Heart right ventricle (tissue), 16 donors: Measurements from ENCODE around the gene FBXO10. TPM values are rescaled to one million over a fixed set of nuclear protein-coding genes. Genes with fewer than 3 reads are reported as not detected.

Source experiments
- ATAC-seq, 8 donors: fragments of 200-7000 bp; cut with Tn5 transposase; one replicate each; pipeline ENCODE4 v1.9.1; 2020; ENCODE audit warnings: mild to moderate bottlenecking in 8 of 8, moderate library complexity in 8 of 8, moderate number of reproducible peaks in 1 of 8
- DNase-seq, 2 donors: peaks; one replicate each; pipeline ENCODE4 v3.0.0-alpha.2; 2020
- H3K27ac ChIP-seq, 10 donors: fragments of 200-600 bp; sonication (generic) in 2 of 10; one replicate each; pipeline versions ENCODE4 v1.5.0 to v1.8.0; 2020 to 2022; ENCODE audit warnings: mild to moderate bottlenecking in 3 of 10
- H3K27me3 ChIP-seq, 7 donors: fragments of 200-600 bp; one replicate each; pipeline ENCODE4 v1.8.0; 2021 to 2022; ENCODE audit warnings: mild to moderate bottlenecking in 2 of 7
- H3K36me3 ChIP-seq, 9 donors: fragments of 200-600 bp; sonication (generic) in 1 of 9; one replicate each; pipeline versions ENCODE4 v1.5.0 to v1.8.0; 2020 to 2022; ENCODE audit warnings: mild to moderate bottlenecking in 2 of 9
- H3K4me1 ChIP-seq, 9 donors: fragments of 200-600 bp; sonication (generic) in 1 of 9; one replicate each; pipeline versions ENCODE4 v1.5.0 to v1.8.0; 2020 to 2022; ENCODE audit warnings: mild to moderate bottlenecking in 4 of 9
- H3K4me3 ChIP-seq, 10 donors: fragments of 200-600 bp; sonication (generic) in 2 of 10; one replicate each; pipeline versions ENCODE4 v1.5.0 to v1.8.0; 2020 to 2022; ENCODE audit warnings: mild to moderate bottlenecking in 7 of 10, moderate library complexity in 2 of 10
- H3K9me3 ChIP-seq, 11 donors: fragments of 200-600 bp in 10 of 11; sonication (generic) in 2 of 11; one replicate each; pipeline versions ENCODE4 v1.5.0 to v1.8.0; 2013 to 2022; ENCODE audit warnings: mild to moderate bottlenecking in 2 of 11, control low read depth in 1 of 11, moderate library complexity in 1 of 11
- WGBS, 2 donors: extraction: QIAGEN DNeasy Blood & Tissue Kit; methylation state at CpG; one replicate each; pipeline ENCODE4 v1.1.7; 2013; ENCODE audit warnings: inconsistent platforms in 1 of 2; 5-methylcytosine and 5-hydroxymethylcytosine counted together
- intact Hi-C, 10 donors: fragments of 100-400 bp; cut with DNase I; formaldehyde crosslinking; loops; one replicate each; pipeline versions ENCODE4 v1.11.1 to v1.14.2; 2022
- polyA plus RNA-seq, 2 donors: library from polyadenylated mRNA; stranded (reverse); fragments of 200-250 nt; gene quantifications; one replicate each; pipeline ENCODE4 v1.2.3, GENCODE V29; 2013
- total RNA-seq, 10 donors: library from RNA; stranded (reverse); fragmentation: NEBNext Ultra II Directional in 3 of 10; extraction: Animal tissue kit (Norgen Biotek cat#: 25700) in 3 of 10; gene quantifications; one replicate each; pipeline versions ENCODE4 v1.2.1 to v1.2.4, GENCODE V29; 2021 to 2023
- TF ChIP-seq, protein P1 (sequence below), 9 donors: fragments of 200-600 bp; sonication (generic) in 2 of 9; IDR thresholded peaks; one replicate each; pipeline versions ENCODE4 v1.5.0 to v1.8.0; 2021 to 2022; ENCODE audit warnings: antibody characterized with exemption in 9 of 9, mild to moderate bottlenecking in 5 of 9, moderate library complexity in 1 of 9
- donor health status: Arrhythmogenic right ventricular cardiomyopathy.
- donor health status: ischemic (EF 13 %, LVEDD 7.1; RV severe dilation, severe dysfunction).
- donor health status: healthy with polysubstance abuse.
- donor health status: DM: no; HTN: yes; CAD: no.
- donor health status: DM: no; HTN: no; CAD: no.
- donor health status: ischemic (EF 25% LVEDD 6.9; RV normal size, moderate dysfunction).
- donor health status: ischemic (EF 25% LVEDD 5.7; RV mildly dilated, moderate dysfunction).
- donor health status: healthy.
- donor health status: DM: yes; HTN: yes; CAD: no.
- donor health status: Ischemic cardiomyopathy.
- donor health status: ischemic (EF 35%, LVEDD 5.7; RV mildly dilated, moderate dysfunction).
- donor health status: nonischemic (EF 11% LVEDD 7.7; RV severe dilation, severe dysfunction).
- donor health status: DM: yes; HTN: yes; CAD: no.
- donor health status: PGD.
- donor health status: ischemic (EF 29% LVEDD 5.4; RV normal size, mild dysfunction).
- donor health status: nonischemic (EF 23%, LVEDD 6.1; RV moderate dilation, normal function).

Gene FBXO10
- total and polyA plus RNA-seq, 12 donors = 2.3 to 7.4 (median 5.8) TPM

DNA sequence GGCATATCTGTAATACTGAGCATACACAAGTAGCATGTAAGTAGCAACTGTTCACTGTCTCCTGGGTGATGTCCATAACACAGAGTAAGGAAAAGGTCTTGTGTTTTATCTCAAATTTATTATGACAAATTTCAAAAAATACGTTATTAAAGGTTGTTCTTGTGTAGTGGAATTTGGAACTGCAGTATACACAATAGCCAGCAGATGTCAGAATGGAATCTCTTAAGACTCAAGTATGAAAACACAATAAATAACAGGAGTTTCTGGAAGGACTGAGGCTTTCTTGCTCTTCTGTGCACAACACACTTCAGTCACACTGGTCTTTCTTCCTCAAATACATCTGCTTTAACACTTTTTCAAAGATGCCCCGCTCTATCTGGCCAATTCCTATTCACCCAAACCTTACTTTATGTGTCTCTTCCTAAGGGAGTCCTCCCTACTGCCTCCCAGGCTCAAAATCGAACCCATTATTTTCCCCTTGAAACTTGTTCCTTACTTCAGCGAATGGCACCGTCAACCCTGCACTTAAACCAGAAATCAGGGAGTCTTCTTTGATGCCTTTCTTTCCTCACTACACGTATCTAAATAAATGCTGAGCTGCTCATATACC, 6.5 kb upstream of the FBXO10 start:
- Histone ChIP-seq H3K9me3 (no peaks in the 10 kb centered on the region), H3K27me3 (no peaks in the 10 kb centered on the region), H3K4me1 (no peaks in the 10 kb centered on the region), H3K4me3 (no peak overlapping the region), H3K27ac (no peak overlapping the region), H3K36me3 (peaks cover 0 to 74% (median 19%) of the 10 kb centered on the region in 9 donors)
- DNase-seq (no peak), ATAC-seq (peak in 4 of 8 donors; percentile 25 to 42 (median 34))
- TF ChIP-seq, protein P1, sequence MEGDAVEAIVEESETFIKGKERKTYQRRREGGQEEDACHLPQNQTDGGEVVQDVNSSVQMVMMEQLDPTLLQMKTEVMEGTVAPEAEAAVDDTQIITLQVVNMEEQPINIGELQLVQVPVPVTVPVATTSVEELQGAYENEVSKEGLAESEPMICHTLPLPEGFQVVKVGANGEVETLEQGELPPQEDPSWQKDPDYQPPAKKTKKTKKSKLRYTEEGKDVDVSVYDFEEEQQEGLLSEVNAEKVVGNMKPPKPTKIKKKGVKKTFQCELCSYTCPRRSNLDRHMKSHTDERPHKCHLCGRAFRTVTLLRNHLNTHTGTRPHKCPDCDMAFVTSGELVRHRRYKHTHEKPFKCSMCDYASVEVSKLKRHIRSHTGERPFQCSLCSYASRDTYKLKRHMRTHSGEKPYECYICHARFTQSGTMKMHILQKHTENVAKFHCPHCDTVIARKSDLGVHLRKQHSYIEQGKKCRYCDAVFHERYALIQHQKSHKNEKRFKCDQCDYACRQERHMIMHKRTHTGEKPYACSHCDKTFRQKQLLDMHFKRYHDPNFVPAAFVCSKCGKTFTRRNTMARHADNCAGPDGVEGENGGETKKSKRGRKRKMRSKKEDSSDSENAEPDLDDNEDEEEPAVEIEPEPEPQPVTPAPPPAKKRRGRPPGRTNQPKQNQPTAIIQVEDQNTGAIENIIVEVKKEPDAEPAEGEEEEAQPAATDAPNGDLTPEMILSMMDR (IDR thresholded peaks at IDR 0.05) = peak; percentile 44 to 83 (median 70)
- WGBS, 2 donors = 78 to 80% methylated on average over 6 of the region's 6 CpGs
- intact Hi-C loops = loop anchor here in 6 of 10 donors (10.0 kb wide), 5 partner anchors 108 to 212 kb away; partner anchors contain the start of genes EXOSC3 (in 2 of the 6) and TRMT10B (in 1 of the 6)

DNA sequence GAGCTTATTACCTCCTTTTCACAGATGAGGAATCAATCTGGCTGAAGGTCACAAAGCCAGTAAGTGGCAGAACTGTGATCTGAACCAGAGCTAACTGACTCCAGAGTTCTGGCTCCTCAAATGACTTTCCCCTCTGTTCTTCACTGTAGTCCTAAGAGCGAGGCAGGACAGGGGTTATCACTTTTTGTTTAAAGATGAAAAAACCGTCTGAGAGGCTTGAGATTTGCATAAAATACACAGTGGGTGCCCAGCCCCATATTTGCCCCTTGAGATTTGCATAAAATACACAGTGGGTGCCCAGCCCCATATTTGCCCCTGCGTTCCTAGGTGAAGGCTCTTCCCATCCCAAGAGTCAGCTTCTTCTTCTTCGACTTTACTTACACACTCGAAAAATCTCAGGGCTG, 667 bp downstream of the FBXO10 start:
- intact Hi-C loops = loop anchor here in 5 of 10 donors (5.0 to 10.0 kb wide), 4 partner anchors 61 to 91 kb away; partner anchors contain the start of gene POLR1E (in 3 of the 5)

DNA sequence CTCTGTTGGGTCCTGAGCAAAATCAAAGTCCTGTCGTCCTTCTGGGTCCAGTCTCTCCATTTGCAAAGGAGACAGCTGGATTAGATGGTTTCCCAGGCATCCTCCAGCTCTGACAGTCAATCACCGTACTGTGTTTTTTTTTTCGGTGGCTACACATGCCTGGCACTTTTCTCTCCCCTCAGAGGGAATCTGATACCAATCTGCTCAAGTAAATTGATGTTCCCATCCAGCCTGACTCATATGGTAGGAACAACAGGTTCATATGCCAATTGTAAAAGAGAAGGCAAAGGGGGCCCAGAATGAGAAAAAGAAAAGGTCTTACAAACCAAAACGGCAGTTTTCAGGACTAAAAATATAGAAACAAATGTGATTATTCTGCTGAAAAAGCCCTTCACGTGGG, 1.2 kb downstream of the FBXO10 start:
- intact Hi-C loops = loop anchor here in 5 of 10 donors (5.0 to 10.0 kb wide), 4 partner anchors 60 to 90 kb away; partner anchors contain the start of gene POLR1E (in 3 of the 5)
- WGBS, 2 donors = 40 to 49% methylated on average over 5 of the region's 5 CpGs
- TF ChIP-seq, protein P1 (IDR thresholded peaks at IDR 0.05) = no peak
- DNase-seq = no peak
- Histone ChIP-seq H3K36me3 (no peaks in the 10 kb centered on the region), H3K9me3 (no peaks in the 10 kb centered on the region), H3K4me1 (peaks cover 3 to 29% (median 21%) of the 10 kb centered on the region in 9 donors), H3K27ac (peak overlapping the region in 5 of 10 donors; percentile 79 to 91 (median 87)), H3K27me3 (no peaks in the 10 kb centered on the region), H3K4me3 (peak overlapping the region in 6 of 10 donors; percentile 88 to 92 (median 90))
- ATAC-seq = no peak

More for the DNA sequence above, 667 bp downstream of the FBXO10 start:
- TF ChIP-seq, protein P1 (IDR thresholded peaks at IDR 0.05) = no peak
- Histone ChIP-seq H3K36me3 (peaks cover 0 to 3% (median 0%) of the 10 kb centered on the region in 9 donors), H3K4me1 (peaks cover 3 to 29% (median 21%) of the 10 kb centered on the region in 9 donors), H3K9me3 (no peaks in the 10 kb centered on the region), H3K4me3 (peak overlapping the region; percentile 82 to 96 (median 90)), H3K27ac (peak overlapping the region; percentile 53 to 91 (median 87)), H3K27me3 (no peaks in the 10 kb centered on the region)
- no peak for DNase-seq
- ATAC-seq = peak in 7 of 8 donors; percentile 17 to 57 (median 26)
- 1 to 3% methylated on average over 5 of the region's 5 CpGs for WGBS, 2 donors

DNA sequence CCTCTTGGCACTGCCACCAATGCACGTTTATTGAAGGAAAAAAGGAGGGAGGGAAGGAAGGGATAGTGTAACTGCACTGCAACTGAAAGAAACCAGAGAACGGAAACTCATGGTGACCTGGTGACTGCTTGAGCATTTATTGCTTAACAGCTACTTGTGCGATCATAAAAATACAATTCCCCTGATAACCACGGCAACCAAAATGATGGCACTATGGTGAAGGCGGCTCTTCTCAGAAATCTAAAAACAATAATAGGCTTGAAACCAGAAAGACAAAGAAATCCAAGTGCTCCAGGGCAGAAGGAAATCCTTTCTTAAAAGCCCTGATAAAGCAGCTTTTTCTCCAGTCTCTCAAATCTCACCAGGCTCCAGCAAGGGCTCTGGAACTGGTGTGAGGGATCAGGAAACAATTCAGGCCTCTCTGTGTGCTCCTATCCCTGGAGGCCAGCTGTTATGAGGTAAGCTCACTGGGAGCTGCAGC, 1.9 kb downstream of the FBXO10 start:
- peak overlapping the region in 1 of 10 donors; percentile 91 for H3K27ac ChIP-seq
- 61 to 62% methylated on average over 5 of the region's 5 CpGs for WGBS, 2 donors
- DNase-seq (no peak), ATAC-seq (no peak)
- H3K9me3 ChIP-seq = no peaks in the 10 kb centered on the region
- peaks cover 3 to 29% (median 21%) of the 10 kb centered on the region in 9 donors for H3K4me1 ChIP-seq
- H3K36me3 ChIP-seq = no peaks in the 10 kb centered on the region
- intact Hi-C loops = loop anchor here in 4 of 10 donors (5.0 to 10.0 kb wide), 4 partner anchors 59 to 157 kb away; partner anchors contain the start of gene POLR1E (in 2 of the 4)
- no peak overlapping the region for H3K4me3 ChIP-seq
- TF ChIP-seq, protein P1 (IDR thresholded peaks at IDR 0.05) = no peak
- H3K27me3 ChIP-seq = no peaks in the 10 kb centered on the region
